ENCODE measurements around the gene RNU7-1.

The RNU7-1 gene

GRCh38 chr12:6938353-6939190, 5.0 kb upstream of the RNU7-1 start:
- no peak for DNase-seq

DNA sequence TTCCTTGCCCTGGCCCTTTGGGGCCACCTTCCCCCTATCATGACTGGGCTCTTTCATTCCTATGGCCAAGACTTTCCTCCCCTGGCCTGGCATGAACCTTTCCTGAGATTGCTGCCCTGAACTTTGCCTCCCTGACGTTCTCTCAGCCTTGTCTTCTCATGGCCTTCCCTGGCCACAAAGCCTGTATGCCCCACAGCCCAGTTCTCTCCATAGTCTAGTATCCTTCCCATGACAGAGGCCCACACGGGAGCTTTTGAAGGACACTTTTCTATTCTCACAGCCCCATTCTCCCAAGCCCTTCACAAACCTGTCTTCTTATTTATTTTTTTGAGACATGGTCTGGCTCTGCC, 4.5 kb upstream of the RNU7-1 start:
- no peak for DNase-seq

- no peak for DNase-seq
Observed at GRCh38 chr12:6941267-6941666, 2.3 kb upstream of the RNU7-1 start.

GRCh38 chr12:6941782-6942181, 1.8 kb upstream of the RNU7-1 start:
- no peak for DNase-seq

GRCh38 chr12:6942331-6942665, 1.3 kb upstream of the RNU7-1 start:
- no peak for DNase-seq

DNA sequence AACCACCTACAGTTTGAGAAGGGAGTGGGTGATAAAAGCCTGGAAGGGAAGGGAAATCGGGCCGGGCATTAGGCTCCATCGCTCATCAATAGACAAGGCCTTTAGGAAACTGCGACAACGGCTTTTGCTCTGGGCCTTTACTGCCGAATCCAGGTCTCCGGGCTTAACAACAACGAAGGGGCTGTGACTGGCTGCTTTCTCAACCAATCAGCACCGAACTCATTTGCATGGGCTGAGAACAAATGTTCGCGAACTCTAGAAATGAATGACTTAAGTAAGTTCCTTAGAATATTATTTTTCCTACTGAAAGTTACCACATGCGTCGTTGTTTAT, 261 bp upstream of the RNU7-1 start:
- DNase-seq: peak; percentile 94

GRCh38 chr12:6944381-6945186, 968 bp downstream of the RNU7-1 start:
- peak; percentile 91 for DNase-seq

- DNase-seq: no peak
Observed at GRCh38 chr12:6945613-6946012, 2.0 kb downstream of the RNU7-1 start.

GRCh38 chr12:6946033-6946919, 2.7 kb downstream of the RNU7-1 start:
- no peak for DNase-seq

DNA sequence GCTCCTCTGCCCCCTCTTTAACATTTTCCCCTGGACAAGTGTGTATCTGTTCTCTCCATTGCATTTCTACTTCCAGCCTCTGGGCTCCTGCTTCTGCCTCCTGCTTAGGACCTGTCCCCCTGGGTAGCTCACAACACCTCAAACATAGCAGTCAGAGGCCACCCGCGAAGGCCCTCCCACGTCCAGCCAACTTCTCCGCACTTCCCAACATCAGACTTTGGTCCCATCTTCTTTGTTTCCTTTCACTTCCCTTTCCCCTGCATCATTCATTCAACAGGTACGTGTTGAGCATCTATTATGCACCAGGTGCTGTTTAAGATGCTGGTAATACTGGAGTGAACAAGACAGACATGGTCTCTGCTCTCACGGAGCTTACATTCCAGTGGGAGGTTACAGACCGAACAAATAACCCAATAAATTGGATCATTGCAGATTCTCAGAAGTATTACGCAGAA, 3.3 kb downstream of the RNU7-1 start:
- no peak for DNase-seq

DNA sequence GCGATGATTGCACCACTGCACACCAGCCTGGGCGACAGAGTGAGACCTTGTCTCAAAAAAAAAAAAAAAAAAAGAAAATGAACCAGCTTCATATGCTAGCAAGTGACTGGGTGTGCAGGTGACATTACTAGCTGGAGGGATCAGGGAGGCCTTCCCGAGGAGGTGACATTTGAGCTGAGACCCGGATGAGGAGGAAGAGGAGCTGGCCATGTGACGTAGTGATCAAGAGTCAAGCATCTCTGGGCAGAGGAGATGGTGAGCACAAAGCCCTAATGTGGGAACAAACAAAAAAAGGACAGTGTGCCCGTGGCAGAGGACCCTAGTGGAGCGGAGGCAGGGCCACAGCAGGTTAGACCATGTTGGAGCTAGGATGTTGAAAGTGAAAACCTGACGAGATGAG, 4.0 kb downstream of the RNU7-1 start:
- no peak for DNase-seq

- no peak for DNase-seq
Observed at GRCh38 chr12:6948873-6949594, 5.4 kb downstream of the RNU7-1 start.

DNA sequence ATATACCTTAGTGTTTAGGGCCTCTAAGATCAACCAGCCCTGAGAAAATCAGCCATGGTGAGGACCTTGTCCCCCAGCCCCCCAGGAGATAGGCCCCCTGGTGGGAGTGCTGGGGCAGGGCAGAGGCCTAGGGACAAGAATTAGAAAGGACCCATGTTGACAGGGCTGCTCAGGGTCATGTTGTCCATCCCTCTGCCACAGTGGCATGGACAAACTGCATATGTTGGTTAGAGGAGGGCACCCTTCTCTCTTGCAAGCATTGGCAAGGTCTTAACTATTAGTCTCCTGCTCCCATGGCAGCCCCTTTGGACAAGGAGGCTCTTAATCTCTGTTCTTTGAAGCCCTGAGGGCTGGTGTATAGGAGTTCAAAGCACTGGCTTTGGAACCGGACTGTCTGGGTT, 6.8 kb downstream of the RNU7-1 start:
- no peak for DNase-seq

GRCh38 chr12:6950811-6951540, 7.4 kb downstream of the RNU7-1 start, which contains the start of gene PTPN6:
PTPN6 (plus strand) TSS chr12:6951356; CDS start chr12:6951513, 157 bp downstream.
- peak; percentile 30 for DNase-seq

GRCh38 chr12:6951551-6952120, 8.0 kb downstream of the RNU7-1 start:
- DNase-seq: no peak

GRCh38 chr12:6952121-6952862, 8.7 kb downstream of the RNU7-1 start:
- DNase-seq: no peak

GRCh38 chr12:6952863-6953441, 9.3 kb downstream of the RNU7-1 start:
- DNase-seq: no peak

DNA sequence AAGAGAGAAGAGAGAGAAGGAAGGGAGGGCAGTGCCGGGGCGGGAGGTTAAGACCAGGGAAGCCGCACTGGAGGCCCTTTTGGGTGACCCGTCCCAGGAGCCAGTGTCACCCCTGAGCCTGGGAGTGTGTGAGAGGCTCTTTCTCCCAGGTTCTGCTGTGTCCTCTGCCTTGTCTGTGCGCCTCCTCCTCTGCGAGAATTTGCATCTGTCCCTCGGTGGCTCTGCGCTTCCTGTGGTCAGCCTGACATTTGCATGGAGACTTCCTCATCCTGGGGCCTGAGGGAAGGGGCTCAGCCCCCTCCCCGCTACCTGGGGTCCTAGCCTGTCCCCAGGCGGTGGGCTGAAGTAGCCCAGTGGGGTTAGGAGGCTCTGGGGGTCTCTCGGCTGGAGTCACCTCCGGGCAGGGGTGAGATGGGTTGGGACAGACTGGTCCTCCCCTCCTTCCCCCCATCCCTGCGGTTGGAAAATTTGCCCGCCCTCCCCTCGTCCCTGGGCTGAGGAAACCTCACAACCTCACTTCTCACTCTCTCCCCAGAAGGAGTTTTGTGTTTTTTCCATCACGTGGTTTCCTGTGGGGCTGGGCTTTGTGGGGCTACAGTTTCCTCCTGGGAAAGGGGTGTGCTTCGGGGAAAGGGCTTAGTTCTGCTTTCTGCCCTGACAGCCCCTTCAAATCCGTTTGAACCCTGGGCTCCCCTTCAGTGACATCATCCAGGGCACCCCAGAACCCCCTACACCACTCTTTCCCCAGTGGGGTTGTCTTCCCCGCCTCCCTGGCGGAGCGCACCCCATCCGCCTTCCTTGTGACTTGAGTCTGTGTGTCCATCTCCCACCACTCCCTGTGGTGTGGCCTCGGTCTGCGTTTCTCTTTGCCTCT, 10.1 kb downstream of the RNU7-1 start:
- peak; percentile 46 for DNase-seq

Measured in midbrain (tissue), 1 donor.